DMS79 (cell line): Measurements from ENCODE around the gene SUMF1.

ENCODE experiments used
- DNase-seq: peaks from one replicate; lab custom pipeline; 2025; lab: John Stamatoyannopoulos, UW

The SUMF1 gene

GRCh38 chr3:4466741-4467521 lies at the start of gene SUMF1:
SUMF1 (minus strand) TSS chr3:4467269; CDS start chr3:4467245, 24 bp downstream.
- peak; percentile 14 for DNase-seq

- peak; percentile 60 for DNase-seq
Measured at GRCh38 chr3:4515916-4516579, 49.0 kb upstream of the SUMF1 start.

- DNase-seq = no peak
Measured at GRCh38 chr3:4514916-4515315, 47.8 kb upstream of the SUMF1 start.

GRCh38 chr3:4514321-4514720 lies 47.3 kb upstream of the SUMF1 start:
- no peak for DNase-seq

- DNase-seq = peak; percentile 88
Measured at GRCh38 chr3:4512895-4513616, 46.0 kb upstream of the SUMF1 start.

GRCh38 chr3:4511491-4512262 lies 44.6 kb upstream of the SUMF1 start:
- no peak for DNase-seq

GRCh38 chr3:4509983-4510755 lies 43.1 kb upstream of the SUMF1 start:
- no peak for DNase-seq

GRCh38 chr3:4509043-4509442 lies 42.0 kb upstream of the SUMF1 start:
- no peak for DNase-seq

GRCh38 chr3:4508048-4508981 lies 41.2 kb upstream of the SUMF1 start:
- DNase-seq = no peak

- no peak for DNase-seq
Measured at GRCh38 chr3:4507024-4507596, 40.0 kb upstream of the SUMF1 start.

- no peak for DNase-seq
Measured at GRCh38 chr3:4506559-4507023, 39.5 kb upstream of the SUMF1 start.

- no peak for DNase-seq
Measured at GRCh38 chr3:4505688-4506558, 38.9 kb upstream of the SUMF1 start.

- peak; percentile 10 for DNase-seq
Measured at GRCh38 chr3:4504340-4505261, 37.5 kb upstream of the SUMF1 start.

- no peak for DNase-seq
Measured at GRCh38 chr3:4503050-4503449, 36.0 kb upstream of the SUMF1 start.

GRCh38 chr3:4501927-4502326 lies 34.9 kb upstream of the SUMF1 start:
- DNase-seq = no peak

- no peak for DNase-seq
Measured at GRCh38 chr3:4501437-4501836, 34.4 kb upstream of the SUMF1 start.

- DNase-seq = no peak
Measured at GRCh38 chr3:4498446-4498845, 31.4 kb upstream of the SUMF1 start.
